CD4-positive, alpha-beta T cell treated with Interleukin-21 for 1 hour (primary cell): ENCODE measurements around the gene SCML1.

Source experiments
- DNase-seq: peaks from one replicate; pipeline ENCODE4 v3.0.0-alpha.2; 2020

Gene SCML1

DNA sequence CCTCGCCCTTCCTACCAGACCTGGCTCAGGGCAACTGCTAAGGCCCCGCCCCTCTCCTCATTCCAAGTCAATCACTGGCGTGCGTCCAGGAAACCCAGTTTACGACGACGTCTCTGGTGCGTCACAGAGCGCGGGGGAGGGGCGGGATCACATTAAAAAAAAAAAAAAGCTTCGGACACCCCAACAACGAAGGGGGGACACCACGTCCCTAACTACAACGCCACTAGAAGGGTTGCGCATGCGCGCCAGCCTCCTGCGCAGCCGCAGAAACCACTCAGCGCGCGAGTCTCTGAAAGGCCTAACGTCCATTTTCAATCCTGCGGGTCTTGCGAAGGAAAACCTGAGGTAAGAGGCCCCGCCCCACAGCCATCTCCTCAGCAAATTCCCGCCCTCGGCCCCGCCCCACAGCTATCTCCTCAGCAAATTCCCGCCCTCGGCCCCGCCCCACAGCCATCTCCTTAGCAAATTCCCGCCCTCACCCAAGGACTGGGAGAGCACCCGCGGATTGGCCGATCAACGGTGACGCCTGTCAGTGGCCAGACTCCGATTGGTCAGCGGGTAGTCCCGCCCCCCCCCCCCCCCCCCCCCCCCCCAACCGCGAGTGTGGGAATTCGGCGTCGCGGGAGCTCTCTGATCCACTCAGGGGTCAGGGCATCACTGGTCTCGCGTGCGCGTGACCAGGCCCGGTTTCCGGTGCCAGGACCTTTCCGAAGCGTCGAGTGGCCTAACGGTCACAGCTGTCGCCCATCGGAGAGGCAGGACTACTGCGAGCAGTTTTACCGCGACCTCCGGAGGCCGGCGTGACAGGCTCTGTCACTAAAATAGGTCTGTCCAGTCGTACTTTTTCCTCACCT, at the start of gene SCML1:
Gene SCML1 (plus strand): TSS at position 638 of the 854 bp plus-strand sequence. CDS start 6,694 bp downstream, outside the sequence.
- DNase-seq: peak; percentile 84

- DNase-seq: no peak
These were observed 49.6 kb upstream of the SCML1 start for GRCh38 chrX:17687648-17688047.

- DNase-seq: peak; percentile 46
These were observed 47.3 kb upstream of the SCML1 start for GRCh38 chrX:17689971-17690409.

DNA sequence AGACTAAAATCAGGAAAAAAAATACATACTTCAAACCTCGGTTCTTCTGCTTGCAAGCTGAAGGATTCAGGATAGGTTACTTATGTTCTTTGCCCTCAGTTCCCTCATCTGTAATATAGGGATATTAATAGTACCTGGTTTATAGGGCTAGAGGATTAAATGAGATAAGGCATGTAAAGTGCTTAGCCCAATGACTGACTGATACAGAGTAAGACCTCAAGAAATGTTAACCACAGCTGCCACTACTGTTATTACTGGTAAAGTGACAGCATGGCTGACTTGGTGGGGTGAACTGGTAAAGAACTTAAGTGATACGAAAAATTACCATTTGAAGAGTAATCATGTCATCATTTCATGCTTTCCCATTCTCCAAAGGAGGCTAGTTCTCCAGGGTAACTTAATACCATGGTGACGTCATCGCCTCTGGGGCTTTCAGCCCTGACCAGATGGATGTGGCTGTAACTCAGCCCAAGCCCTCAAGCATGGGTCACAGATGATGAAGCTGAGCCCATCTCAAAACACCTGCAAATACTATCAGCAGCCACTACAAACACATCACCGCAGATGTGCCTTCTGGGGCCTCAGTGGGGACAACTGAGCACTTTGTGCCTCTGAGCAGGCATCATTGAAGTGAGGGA, 44.5 kb upstream of the SCML1 start:
- no peak for DNase-seq

DNA sequence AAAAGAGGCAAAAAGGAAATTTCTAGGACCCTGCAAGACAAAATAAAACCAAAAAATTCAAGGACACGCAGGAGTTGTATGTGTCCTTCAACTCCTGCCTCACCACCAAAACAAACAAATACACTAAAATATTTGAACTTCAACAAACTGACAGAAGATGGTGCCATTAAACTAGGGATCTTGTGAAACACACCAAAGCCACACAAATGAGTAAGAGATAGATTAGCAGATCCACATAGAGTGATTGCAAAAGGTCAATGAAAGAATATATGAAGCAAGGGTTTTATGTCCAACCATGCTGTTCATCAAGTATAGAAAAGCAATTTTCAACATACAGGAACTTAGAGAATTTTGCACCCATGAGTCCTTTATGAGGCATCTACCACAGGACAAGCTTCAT, 40.1 kb upstream of the SCML1 start:
- DNase-seq: peak; percentile 3

GRCh38 chrX:17700976-17701375, 36.3 kb upstream of the SCML1 start:
- no peak for DNase-seq

GRCh38 chrX:17703201-17703600, 34.1 kb upstream of the SCML1 start:
- DNase-seq: no peak

DNA sequence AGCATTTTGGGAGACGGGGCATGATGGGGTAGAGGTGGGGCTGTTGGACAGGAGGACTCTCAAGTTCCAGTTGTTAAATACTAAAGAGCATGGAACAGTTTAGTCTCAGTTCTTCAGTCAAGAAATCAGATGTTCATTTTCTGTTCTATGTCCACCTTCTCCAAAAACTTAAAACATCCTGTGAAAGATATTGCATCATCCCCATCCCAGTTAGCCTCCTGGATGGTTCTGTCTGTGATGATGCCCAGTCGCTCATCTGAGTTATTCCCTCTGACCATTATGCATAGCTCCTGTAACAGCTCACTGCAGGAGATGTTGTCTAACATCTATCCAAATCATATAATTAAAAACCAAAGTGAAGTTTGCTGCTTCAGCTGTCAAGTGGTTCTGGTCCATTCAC, 32.1 kb upstream of the SCML1 start:
- DNase-seq: no peak

DNA sequence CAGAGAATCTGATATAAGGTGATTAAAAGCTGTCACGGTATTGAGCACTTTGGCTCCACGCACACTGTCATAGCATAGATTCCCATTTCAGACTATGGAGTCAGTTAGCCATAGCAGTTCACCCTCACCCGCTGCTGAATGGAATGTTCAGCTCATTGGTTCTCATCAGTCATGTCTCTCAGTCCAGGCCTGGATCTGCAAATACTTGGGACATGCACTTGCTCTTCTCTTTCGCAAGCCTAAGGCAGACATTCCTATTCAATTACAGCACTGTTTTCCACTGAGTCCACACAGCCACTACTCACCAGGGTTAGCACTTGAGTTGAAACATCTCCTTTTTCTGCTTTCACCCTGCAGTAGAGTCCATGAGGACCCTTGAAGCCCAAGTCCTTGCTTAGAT, 30.6 kb upstream of the SCML1 start:
- no peak for DNase-seq

- DNase-seq: no peak
These were observed 29.6 kb upstream of the SCML1 start for GRCh38 chrX:17707731-17708130.

GRCh38 chrX:17710871-17711301, 26.4 kb upstream of the SCML1 start:
- DNase-seq: no peak

- no peak for DNase-seq
These were observed 24.0 kb upstream of the SCML1 start for GRCh38 chrX:17713288-17713687.

- DNase-seq: no peak
These were observed 18.6 kb upstream of the SCML1 start for GRCh38 chrX:17718649-17719165.

GRCh38 chrX:17719711-17720110, 17.6 kb upstream of the SCML1 start:
- no peak for DNase-seq

- DNase-seq: no peak
These were observed 15.6 kb upstream of the SCML1 start for GRCh38 chrX:17721715-17722114.

DNA sequence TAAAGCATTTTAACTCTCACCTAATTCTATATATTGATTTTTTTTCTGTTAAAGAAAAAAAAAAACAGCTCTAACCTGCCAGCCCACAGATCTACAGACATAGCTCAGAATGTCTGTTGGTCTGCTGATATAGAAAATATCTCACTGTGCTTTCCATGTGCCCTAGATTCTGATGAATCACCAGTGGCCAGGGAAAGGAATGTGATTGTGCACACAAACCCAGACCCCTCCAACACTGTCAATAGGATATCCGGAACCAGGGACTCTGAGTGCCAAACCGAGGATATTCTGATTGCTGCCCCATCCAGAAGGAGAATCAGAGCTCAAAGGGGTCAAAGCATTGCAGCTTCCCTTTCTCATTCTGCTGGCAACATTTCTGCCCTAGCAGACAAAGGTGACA, 12.1 kb upstream of the SCML1 start:
- no peak for DNase-seq

GRCh38 chrX:17732138-17732783, 5.0 kb upstream of the SCML1 start:
- DNase-seq: no peak

GRCh38 chrX:17735406-17735805, 1.9 kb upstream of the SCML1 start:
- no peak for DNase-seq

DNA sequence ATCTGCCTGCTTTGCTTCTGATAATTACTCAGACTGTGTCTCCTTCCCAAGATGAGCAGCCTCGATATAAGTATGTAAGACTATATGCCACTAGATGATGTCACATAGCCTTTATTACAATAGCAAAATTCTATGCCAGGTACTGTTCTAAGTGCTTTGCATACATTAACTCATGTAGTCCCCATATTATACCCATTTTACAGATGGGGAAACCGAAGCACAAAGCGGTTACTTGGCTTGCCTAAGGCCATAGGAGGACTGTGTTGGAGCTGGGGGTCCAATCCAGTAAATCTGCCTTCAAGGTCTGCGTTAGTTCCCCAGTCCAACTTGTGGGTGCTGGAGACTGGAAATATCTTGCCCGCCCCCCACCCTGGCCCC, 826 bp upstream of the SCML1 start:
- DNase-seq: no peak

- DNase-seq: no peak
These were observed 355 bp downstream of the SCML1 start for GRCh38 chrX:17737710-17737985.

DNA sequence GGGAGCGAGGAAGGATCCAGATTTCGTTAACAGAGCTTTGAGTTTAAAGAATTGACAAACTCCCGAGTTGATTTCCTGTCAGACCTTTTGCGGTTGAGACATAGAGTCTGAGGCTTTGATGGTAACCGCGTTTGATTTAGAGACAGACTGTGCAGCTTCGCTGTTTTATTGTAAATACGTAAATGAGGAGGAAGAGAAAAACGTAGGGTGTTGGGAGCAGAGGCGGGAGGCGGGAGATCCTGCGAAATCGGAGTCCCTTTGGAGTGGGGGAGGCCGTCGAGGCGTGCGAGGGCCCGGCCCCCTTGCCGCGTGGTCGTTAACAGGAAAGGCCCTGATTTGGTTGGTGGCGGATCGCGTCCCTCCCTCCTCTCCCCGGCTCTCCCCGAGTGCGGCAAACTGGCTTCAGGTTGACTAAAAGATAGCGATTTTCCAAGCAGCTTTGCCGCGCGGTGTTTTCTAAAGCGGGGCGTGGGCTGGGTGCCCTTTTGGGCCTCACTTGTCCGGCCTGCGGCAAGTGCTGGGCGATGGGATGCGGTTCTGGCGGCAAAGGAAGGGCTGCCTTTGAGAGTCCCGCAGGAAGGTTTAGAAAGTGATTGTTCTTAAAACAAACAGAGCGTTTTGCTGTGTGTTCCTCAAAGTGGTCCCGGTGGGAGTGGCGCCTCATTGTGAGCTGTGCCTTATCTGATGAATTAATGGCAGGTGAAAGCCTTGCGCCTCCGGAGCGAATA, 857 bp downstream of the SCML1 start:
- DNase-seq: peak; percentile 66

DNA sequence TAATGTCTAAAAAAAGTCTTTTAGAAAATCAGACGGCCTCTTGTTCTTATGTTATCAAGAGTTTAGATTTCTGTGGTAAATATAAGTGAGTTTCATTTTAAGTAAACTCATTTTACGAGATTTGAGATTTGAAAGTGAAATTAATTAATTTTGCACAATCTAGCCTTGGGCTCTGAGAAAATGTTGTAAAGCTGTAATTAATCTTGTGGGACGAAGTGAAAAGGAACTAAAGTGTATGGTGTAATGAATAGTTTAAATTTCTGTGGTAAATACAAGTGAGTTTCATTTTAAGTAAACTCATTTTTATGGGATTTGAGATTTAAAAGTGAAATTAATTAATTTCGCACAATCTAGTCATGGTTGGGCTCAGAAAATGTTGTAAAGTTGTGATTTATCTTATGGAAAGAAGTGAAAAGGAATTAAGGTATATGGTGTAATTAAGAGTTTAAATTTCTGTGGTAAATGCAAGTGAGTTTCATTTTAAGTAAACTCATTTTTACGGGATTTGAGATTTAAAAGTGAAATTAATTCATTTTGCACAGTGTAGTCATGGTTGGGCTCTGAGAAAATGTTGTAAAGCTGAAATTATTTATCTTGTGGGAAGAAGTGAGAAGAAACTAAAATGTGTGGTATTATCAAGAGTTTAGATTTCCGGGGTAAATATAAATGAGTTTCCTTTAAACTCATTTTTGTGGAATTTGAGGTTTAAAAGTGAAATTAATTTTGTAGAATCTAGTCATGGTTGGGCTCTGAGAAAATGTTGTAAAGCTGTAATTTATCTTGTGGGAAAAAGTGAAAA, 1.6 kb downstream of the SCML1 start:
- DNase-seq: no peak
